ENCODE data around the gene GBF1.

DNA sequence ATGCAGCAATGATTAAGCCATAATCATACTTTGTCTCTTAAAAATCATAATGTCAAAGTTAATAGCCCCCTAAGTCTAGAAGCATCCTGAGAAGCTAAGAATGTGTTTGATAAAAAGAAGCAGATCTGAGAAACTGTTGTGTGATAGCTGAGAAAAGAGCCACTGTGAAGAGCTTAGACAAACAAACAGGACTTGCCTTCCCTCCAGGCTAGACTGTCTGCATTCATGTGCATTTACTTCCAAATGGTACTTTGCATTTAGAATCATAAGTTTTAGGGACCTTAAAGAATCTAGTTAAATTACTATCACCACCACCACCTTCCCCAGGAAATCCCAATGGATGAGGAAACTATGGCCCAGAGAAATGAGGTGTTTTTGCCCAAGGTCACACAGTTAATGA, 87.4 kb downstream of the GBF1 start:
- TF ChIP-seq ZNF384 (IDR thresholded peaks at IDR 0.05) (no peak), FOXK2 (IDR thresholded peaks at IDR 0.05) (no peak), FOXA1 (IDR thresholded peaks at IDR 0.05) (no peak), SUZ12 (IDR thresholded peaks at IDR 0.05) (no peak)
